Stimulated activated CD8-positive, alpha-beta memory T cell treated with anti-CD3 and anti-CD28 coated beads, Interleukin-12 subunit alpha, Interleukin-12 subunit beta, amount 100 ng/mL, for 24 hours (primary cell): ENCODE measurements around the gene EVX1.

ENCODE experiments used
- DNase-seq: peaks from one replicate; pipeline ENCODE4 v3.0.0-alpha.2; 2020; ENCODE audit errors: extremely low read depth

EVX1 gene

GRCh38 chr7:27205325-27206280 is 37.0 kb upstream of the EVX1 start:
- DNase-seq: no peak

GRCh38 chr7:27207348-27207985 is 35.1 kb upstream of the EVX1 start:
- DNase-seq: no peak

GRCh38 chr7:27208998-27209397 is 33.6 kb upstream of the EVX1 start:
- no peak for DNase-seq

- no peak for DNase-seq
Measured at GRCh38 chr7:27209933-27210440, 32.6 kb upstream of the EVX1 start.

- no peak for DNase-seq
Measured at GRCh38 chr7:27210441-27211083, 32.0 kb upstream of the EVX1 start.

GRCh38 chr7:27211084-27211446 is 31.5 kb upstream of the EVX1 start:
- no peak for DNase-seq

- no peak for DNase-seq
Measured at GRCh38 chr7:27211764-27212204, 30.8 kb upstream of the EVX1 start.

- no peak for DNase-seq
Measured at GRCh38 chr7:27212497-27213432, 29.8 kb upstream of the EVX1 start.

- no peak for DNase-seq
Measured at GRCh38 chr7:27213433-27214238, 29.0 kb upstream of the EVX1 start.

- no peak for DNase-seq
Measured at GRCh38 chr7:27214239-27214950, 28.2 kb upstream of the EVX1 start.

- DNase-seq: no peak
Measured at GRCh38 chr7:27215356-27215755, 27.2 kb upstream of the EVX1 start.

- no peak for DNase-seq
Measured at GRCh38 chr7:27217951-27218350, 24.7 kb upstream of the EVX1 start.

- DNase-seq: no peak
Measured at GRCh38 chr7:27219821-27220220, 22.8 kb upstream of the EVX1 start.

GRCh38 chr7:27220440-27220955 is 22.1 kb upstream of the EVX1 start:
- no peak for DNase-seq

- DNase-seq: no peak
Measured at GRCh38 chr7:27221201-27221797, 21.3 kb upstream of the EVX1 start.

- no peak for DNase-seq
Measured at GRCh38 chr7:27223941-27224575, 18.5 kb upstream of the EVX1 start.

GRCh38 chr7:27224983-27225934 is 17.3 kb upstream of the EVX1 start:
- no peak for DNase-seq
